Transverse colon (tissue), 4 donors: ENCODE results near the gene PRDX2. TPM values are rescaled to one million over a fixed set of nuclear protein-coding genes. Genes with fewer than 3 reads are reported as not detected.

Experiments used
- DNase-seq: peaks from one replicate; pipeline ENCODE4 v3.0.0-alpha.2; 2019
- H3K27ac ChIP-seq, 4 donors: fragments of 200-600 bp; sonication (generic); 2 replicates each; pipeline ENCODE4 v1.5.1; 2016 to 2018; ENCODE audit warnings: inconsistent platforms in 4 of 4
- H3K27me3 ChIP-seq: fragments of 200-600 bp; sonication (generic); 2 replicates; pipeline ENCODE4 v1.5.1; 2017; ENCODE audit warnings: inconsistent platforms
- H3K36me3 ChIP-seq, 4 donors: fragments of 200-600 bp; sonication (generic); 2 replicates each; pipeline ENCODE4 v1.5.1; 2017 to 2019; ENCODE audit warnings: inconsistent platforms in 4 of 4
- H3K4me1 ChIP-seq, 4 donors: fragments of 200-600 bp; sonication (generic); 2 replicates each; pipeline ENCODE4 v1.5.1; 2017 to 2020; ENCODE audit warnings: inconsistent platforms in 4 of 4
- H3K4me3 ChIP-seq, 4 donors: fragments of 200-600 bp; sonication (generic); 1 replicate in 1 of 4; 2 replicates in 3 of 4; pipeline versions ENCODE4 v1.5.1 to v1.6.1; 2017 to 2019; ENCODE audit warnings: inconsistent platforms in 4 of 4
- H3K9me3 ChIP-seq, 2 donors: fragments of 200-600 bp; sonication (generic); 2 replicates each; pipeline ENCODE4 v1.5.1; 2017 to 2019; ENCODE audit warnings: inconsistent platforms in 2 of 2
- CTCF ChIP-seq, 5 experiments: fragments of 200-600 bp in 3 of 5; fragments of 450-650 bp in 2 of 5; sonication (generic) in 3 of 5; IDR thresholded peaks; 1 replicate in 2 of 5; 2 replicates in 3 of 5; pipeline ENCODE4 v1.5.1; 2016 to 2017; ENCODE audit warnings: antibody characterized with exemption in 5 of 5, inconsistent platforms in 3 of 5, mild to moderate bottlenecking in 2 of 5, moderate library complexity in 1 of 5
- EP300 ChIP-seq: sonication (generic); formaldehyde crosslinking; IDR thresholded peaks from one replicate; pipeline ENCODE4 v1.6.1; 2017; ENCODE audit warnings: antibody characterized with exemption, low read depth
- POLR2A ChIP-seq: fragments of 450-650 bp; IDR thresholded peaks from one replicate; pipeline ENCODE4 v1.6.1; 2016; ENCODE audit warnings: antibody characterized with exemption, mild to moderate bottlenecking, moderate library complexity
- POLR2AphosphoS5 ChIP-seq, 3 donors: sonication (generic); formaldehyde crosslinking; IDR thresholded peaks; one replicate each; pipeline ENCODE4 v1.6.1; 2016; ENCODE audit warnings: antibody characterized with exemption in 3 of 3
- WGBS, 2 donors: methylation state at CpG; one replicate each; pipeline ENCODE4 v1.1.5; 2018; ENCODE audit warnings: low coverage in 1 of 2; 5-methylcytosine and 5-hydroxymethylcytosine counted together
- in situ Hi-C, 4 donors: fragments of 200-750 bp; cut with MboI; loops; one replicate each; pipeline versions ENCODE4 v1.15.0 to v1.15.1; 2017; ENCODE audit warnings: low sequenced_read_pairs in 3 of 4, low pct_ligation_motif_present in 1 of 4, low pct_unique_long_range_greater_than_20kb in 1 of 4
- intact Hi-C: fragments of 100-400 bp; cut with DNase I; formaldehyde crosslinking; loops from one replicate; pipeline ENCODE4 v1.15.1; 2023; ENCODE audit warnings: low total_unique reads
- total RNA-seq, 4 donors: library from RNA; depleted of rRNA; stranded (reverse); fragments of >200 nt; gene quantifications; one replicate each; pipeline ENCODE4 v1.1.0, GENCODE V29; 2016

Gene PRDX2
- total RNA-seq, 4 donors from 2014 or later = 172 to 357 (median 198) TPM

GRCh38 chr19:12772323-12772722 lies 29.3 kb downstream of the PRDX2 start:
- Histone ChIP-seq H3K4me3 (no peak overlapping the region), H3K36me3 (no peaks in the 10 kb centered on the region), H3K9me3 (no peaks in the 10 kb centered on the region), H3K4me1 (peaks cover 3 to 34% (median 17%) of the 10 kb centered on the region in 4 donors), H3K27me3 (no peaks in the 10 kb centered on the region), H3K27ac (no peak overlapping the region)
- WGBS, 2 donors = 84% methylated on average over 4 of the region's 4 CpGs; no CpG with 5 or more reads in 1 of the 2 donors
- no peak for TF ChIP-seq POLR2A
- TF ChIP-seq EP300 = no peak
- no peak for TF ChIP-seq POLR2AphosphoS5 (IDR thresholded peaks at IDR 0.05)
- TF ChIP-seq CTCF (IDR thresholded peaks at IDR 0.05) = no peak
- in situ Hi-C loops = no loop called here
- intact Hi-C loops = no loop called here
- no peak for DNase-seq

GRCh38 chr19:12770922-12771321 lies 30.7 kb downstream of the PRDX2 start:
- no peak for TF ChIP-seq POLR2A
- TF ChIP-seq POLR2AphosphoS5 (IDR thresholded peaks at IDR 0.05) = no peak
- TF ChIP-seq CTCF (IDR thresholded peaks at IDR 0.05) = no peak
- no peak for TF ChIP-seq EP300
- H3K4me1 ChIP-seq = peaks cover 0 to 22% (median 15%) of the 10 kb centered on the region in 4 donors
- WGBS, 2 donors = 98% methylated on average over 8 of the region's 13 CpGs; no CpG with 5 or more reads in 1 of the 2 donors
- H3K27me3 ChIP-seq = no peaks in the 10 kb centered on the region
- no peak overlapping the region for H3K27ac ChIP-seq
- no peak for DNase-seq
- no peaks in the 10 kb centered on the region for H3K36me3 ChIP-seq
- no peak overlapping the region for H3K4me3 ChIP-seq
- H3K9me3 ChIP-seq = no peaks in the 10 kb centered on the region
- intact Hi-C loops (no loop called here), in situ Hi-C loops (no loop called here)

- TF ChIP-seq POLR2A (no peak), CTCF (IDR thresholded peaks at IDR 0.05) (no peak), POLR2AphosphoS5 (IDR thresholded peaks at IDR 0.05) (peak in 1 of 3 donors; percentile 30), EP300 (no peak)
- intact Hi-C loops (loop anchor here (5.0 kb wide), 2 partner anchors 33 to 73 kb away; partner anchors contain the start of genes PRDX2 and THSD8), in situ Hi-C loops (loop anchor here in 2 of 4 donors (10.0 kb wide), 1 partner anchor 75 kb away; no protein-coding TSS in a partner anchor)
- Histone ChIP-seq H3K4me1 (peaks cover 3 to 19% (median 11%) of the 10 kb centered on the region in 4 donors), H3K36me3 (no peaks in the 10 kb centered on the region), H3K9me3 (no peaks in the 10 kb centered on the region), H3K4me3 (no peak overlapping the region), H3K27ac (peak overlapping the region in 1 of 4 donors; percentile 52), H3K27me3 (no peaks in the 10 kb centered on the region)
- WGBS, 2 donors = 37 to 45% methylated on average over 6 to 29 of the region's 37 CpGs
- peak; percentile 66 for DNase-seq
Measured at GRCh38 chr19:12769689-12770088, 31.9 kb downstream of the PRDX2 start.

- no peaks in the 10 kb centered on the region for H3K9me3 ChIP-seq
- H3K4me1 ChIP-seq = peaks cover 0 to 15% (median 4%) of the 10 kb centered on the region in 4 donors
- H3K4me3 ChIP-seq = no peak overlapping the region
- TF ChIP-seq CTCF (IDR thresholded peaks at IDR 0.05) = no peak
- TF ChIP-seq EP300 = no peak
- no peak for TF ChIP-seq POLR2AphosphoS5 (IDR thresholded peaks at IDR 0.05)
- TF ChIP-seq POLR2A = no peak
- in situ Hi-C loops = loop anchor here in 2 of 4 donors (10.0 kb wide), 1 partner anchor 77 kb away; no protein-coding TSS in a partner anchor
- no peak for DNase-seq
- intact Hi-C loops = loop anchor here (5.0 kb wide), 2 partner anchors 35 to 75 kb away; partner anchors contain the start of genes PRDX2 and THSD8
- peaks cover 0 to 5% (median 0%) of the 10 kb centered on the region in 4 donors for H3K36me3 ChIP-seq
- no peaks in the 10 kb centered on the region for H3K27me3 ChIP-seq
- H3K27ac ChIP-seq = no peak overlapping the region
- 98% methylated on average over 13 of the region's 15 CpGs; no CpG with 5 or more reads in 1 of the 2 donors for WGBS, 2 donors
Measured at GRCh38 chr19:12767666-12768065, 33.9 kb downstream of the PRDX2 start.
